Fibroblast of mammary gland (primary cell): ENCODE data around the gene CDK15.

Experiments
- DNase-seq: peaks from one replicate; pipeline ENCODE4 v3.0.0-alpha.2; 2010; ENCODE audit warnings: low read depth
- H3K4me3 ChIP-seq: 2 replicates; pipeline ENCODE4 v1.5.1; 2011; ENCODE audit warnings: low read depth, mild to moderate bottlenecking, low read length, moderate library complexity; ENCODE audit not compliant: control insufficient read depth
- TF ChIP-seq, protein P1 (sequence below): conservative IDR thresholded peaks from 2 replicates; pipeline ENCODE4 v1.5.1; 2011; ENCODE audit warnings: low read depth, low read length, inconsistent platforms; ENCODE audit not compliant: control insufficient read depth, insufficient read depth

Gene CDK15

GRCh38 chr2:201821080-201821479 lies 14.7 kb downstream of the CDK15 start:
- TF ChIP-seq, protein P1, sequence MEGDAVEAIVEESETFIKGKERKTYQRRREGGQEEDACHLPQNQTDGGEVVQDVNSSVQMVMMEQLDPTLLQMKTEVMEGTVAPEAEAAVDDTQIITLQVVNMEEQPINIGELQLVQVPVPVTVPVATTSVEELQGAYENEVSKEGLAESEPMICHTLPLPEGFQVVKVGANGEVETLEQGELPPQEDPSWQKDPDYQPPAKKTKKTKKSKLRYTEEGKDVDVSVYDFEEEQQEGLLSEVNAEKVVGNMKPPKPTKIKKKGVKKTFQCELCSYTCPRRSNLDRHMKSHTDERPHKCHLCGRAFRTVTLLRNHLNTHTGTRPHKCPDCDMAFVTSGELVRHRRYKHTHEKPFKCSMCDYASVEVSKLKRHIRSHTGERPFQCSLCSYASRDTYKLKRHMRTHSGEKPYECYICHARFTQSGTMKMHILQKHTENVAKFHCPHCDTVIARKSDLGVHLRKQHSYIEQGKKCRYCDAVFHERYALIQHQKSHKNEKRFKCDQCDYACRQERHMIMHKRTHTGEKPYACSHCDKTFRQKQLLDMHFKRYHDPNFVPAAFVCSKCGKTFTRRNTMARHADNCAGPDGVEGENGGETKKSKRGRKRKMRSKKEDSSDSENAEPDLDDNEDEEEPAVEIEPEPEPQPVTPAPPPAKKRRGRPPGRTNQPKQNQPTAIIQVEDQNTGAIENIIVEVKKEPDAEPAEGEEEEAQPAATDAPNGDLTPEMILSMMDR = no peak
- no peak for DNase-seq
- no peak overlapping the region for H3K4me3 ChIP-seq

GRCh38 chr2:201824212-201824611 lies 17.9 kb downstream of the CDK15 start:
- no peak overlapping the region for H3K4me3 ChIP-seq
- DNase-seq = no peak
- TF ChIP-seq, protein P1 = no peak

DNA sequence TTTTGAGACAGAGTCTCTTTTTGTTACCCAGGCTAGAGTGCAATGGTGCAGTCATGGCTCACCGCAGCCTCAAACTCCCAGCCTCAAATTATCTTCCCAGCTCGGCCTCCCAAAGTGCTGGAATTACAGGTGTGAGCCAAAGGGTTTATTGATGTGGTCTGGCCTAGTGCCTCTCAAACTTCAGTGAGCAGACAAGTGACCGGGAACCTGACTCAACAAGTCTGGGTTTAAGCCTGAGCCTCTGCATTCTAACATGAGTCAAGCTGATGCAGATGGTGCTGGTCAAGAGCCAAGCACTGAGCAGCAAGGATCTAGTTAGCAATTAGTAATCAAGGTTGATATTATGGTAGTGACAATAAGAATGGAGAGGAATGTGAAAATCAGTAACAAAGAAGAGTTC lies 21.3 kb downstream of the CDK15 start:
- H3K4me3 ChIP-seq = no peak overlapping the region
- DNase-seq = peak; percentile 63
- TF ChIP-seq, protein P1 = no peak

GRCh38 chr2:201828220-201828619 lies 21.9 kb downstream of the CDK15 start:
- no peak for DNase-seq
- TF ChIP-seq, protein P1 = no peak

DNA sequence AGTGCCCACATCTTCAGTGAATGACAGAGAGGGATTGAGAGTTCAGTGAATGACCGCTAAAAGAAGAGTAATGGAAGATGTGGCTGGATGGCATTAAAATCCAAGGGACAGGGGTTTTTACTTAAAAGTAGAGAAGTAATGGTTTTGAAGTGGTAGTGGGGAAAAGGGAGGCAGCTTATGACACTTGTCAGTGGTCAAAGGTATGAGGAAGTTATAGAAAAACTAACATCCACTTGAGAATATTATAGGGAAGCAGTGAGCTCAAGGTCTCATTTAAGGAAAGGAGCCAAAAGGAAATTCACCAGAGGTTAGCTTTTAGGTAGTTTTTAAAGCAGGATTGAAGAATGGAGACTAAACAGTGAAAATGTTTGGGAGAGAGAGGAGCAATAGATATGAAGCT lies 24.3 kb downstream of the CDK15 start:
- H3K4me3 ChIP-seq = no peak overlapping the region
- TF ChIP-seq, protein P1 = no peak
- DNase-seq = no peak

More at GRCh38 chr2:201828220-201828619, 21.9 kb downstream of the CDK15 start:
- no peak overlapping the region for H3K4me3 ChIP-seq

- DNase-seq = peak; percentile 37
- no peak overlapping the region for H3K4me3 ChIP-seq
Measured at GRCh38 chr2:201831469-201831868, 25.1 kb downstream of the CDK15 start.

More at GRCh38 chr2:201831469-201831868, 25.1 kb downstream of the CDK15 start:
- TF ChIP-seq, protein P1 = no peak
